Heart right ventricle (tissue), 16 donors: Measurements from ENCODE around the gene TAF8. TPM values are rescaled to one million over a fixed set of nuclear protein-coding genes. Genes with fewer than 3 reads are reported as not detected.

Source experiments
- ATAC-seq, 8 donors: fragments of 200-7000 bp; cut with Tn5 transposase; one replicate each; pipeline ENCODE4 v1.9.1; 2020; ENCODE audit warnings: mild to moderate bottlenecking in 8 of 8, moderate library complexity in 8 of 8, moderate number of reproducible peaks in 1 of 8
- DNase-seq, 2 donors: peaks; one replicate each; pipeline ENCODE4 v3.0.0-alpha.2; 2020
- H3K27ac ChIP-seq, 10 donors: fragments of 200-600 bp; sonication (generic) in 2 of 10; one replicate each; pipeline versions ENCODE4 v1.5.0 to v1.8.0; 2020 to 2022; ENCODE audit warnings: mild to moderate bottlenecking in 3 of 10
- H3K27me3 ChIP-seq, 7 donors: fragments of 200-600 bp; one replicate each; pipeline ENCODE4 v1.8.0; 2021 to 2022; ENCODE audit warnings: mild to moderate bottlenecking in 2 of 7
- H3K36me3 ChIP-seq, 9 donors: fragments of 200-600 bp; sonication (generic) in 1 of 9; one replicate each; pipeline versions ENCODE4 v1.5.0 to v1.8.0; 2020 to 2022; ENCODE audit warnings: mild to moderate bottlenecking in 2 of 9
- H3K4me1 ChIP-seq, 9 donors: fragments of 200-600 bp; sonication (generic) in 1 of 9; one replicate each; pipeline versions ENCODE4 v1.5.0 to v1.8.0; 2020 to 2022; ENCODE audit warnings: mild to moderate bottlenecking in 4 of 9
- H3K4me3 ChIP-seq, 10 donors: fragments of 200-600 bp; sonication (generic) in 2 of 10; one replicate each; pipeline versions ENCODE4 v1.5.0 to v1.8.0; 2020 to 2022; ENCODE audit warnings: mild to moderate bottlenecking in 7 of 10, moderate library complexity in 2 of 10
- H3K9me3 ChIP-seq, 11 donors: fragments of 200-600 bp in 10 of 11; sonication (generic) in 2 of 11; one replicate each; pipeline versions ENCODE4 v1.5.0 to v1.8.0; 2013 to 2022; ENCODE audit warnings: mild to moderate bottlenecking in 2 of 11, control low read depth in 1 of 11, moderate library complexity in 1 of 11
- WGBS, 2 donors: extraction: QIAGEN DNeasy Blood & Tissue Kit; methylation state at CpG; one replicate each; pipeline ENCODE4 v1.1.7; 2013; ENCODE audit warnings: inconsistent platforms in 1 of 2; 5-methylcytosine and 5-hydroxymethylcytosine counted together
- intact Hi-C, 10 donors: fragments of 100-400 bp; cut with DNase I; formaldehyde crosslinking; loops; one replicate each; pipeline versions ENCODE4 v1.11.1 to v1.14.2; 2022
- polyA plus RNA-seq, 2 donors: library from polyadenylated mRNA; stranded (reverse); fragments of 200-250 nt; gene quantifications; one replicate each; pipeline ENCODE4 v1.2.3, GENCODE V29; 2013
- total RNA-seq, 10 donors: library from RNA; stranded (reverse); fragmentation: NEBNext Ultra II Directional in 3 of 10; extraction: Animal tissue kit (Norgen Biotek cat#: 25700) in 3 of 10; gene quantifications; one replicate each; pipeline versions ENCODE4 v1.2.1 to v1.2.4, GENCODE V29; 2021 to 2023
- TF ChIP-seq, protein P1 (sequence below), 9 donors: fragments of 200-600 bp; sonication (generic) in 2 of 9; IDR thresholded peaks; one replicate each; pipeline versions ENCODE4 v1.5.0 to v1.8.0; 2021 to 2022; ENCODE audit warnings: antibody characterized with exemption in 9 of 9, mild to moderate bottlenecking in 5 of 9, moderate library complexity in 1 of 9
- donor health status: Arrhythmogenic right ventricular cardiomyopathy.
- donor health status: ischemic (EF 13 %, LVEDD 7.1; RV severe dilation, severe dysfunction).
- donor health status: healthy with polysubstance abuse.
- donor health status: DM: no; HTN: yes; CAD: no.
- donor health status: DM: no; HTN: no; CAD: no.
- donor health status: ischemic (EF 25% LVEDD 6.9; RV normal size, moderate dysfunction).
- donor health status: ischemic (EF 25% LVEDD 5.7; RV mildly dilated, moderate dysfunction).
- donor health status: healthy.
- donor health status: DM: yes; HTN: yes; CAD: no.
- donor health status: Ischemic cardiomyopathy.
- donor health status: ischemic (EF 35%, LVEDD 5.7; RV mildly dilated, moderate dysfunction).
- donor health status: nonischemic (EF 11% LVEDD 7.7; RV severe dilation, severe dysfunction).
- donor health status: DM: yes; HTN: yes; CAD: no.
- donor health status: PGD.
- donor health status: ischemic (EF 29% LVEDD 5.4; RV normal size, mild dysfunction).
- donor health status: nonischemic (EF 23%, LVEDD 6.1; RV moderate dilation, normal function).

Gene TAF8
- total and polyA plus RNA-seq, 12 donors = 15.2 to 38.1 (median 30.1) TPM

DNA sequence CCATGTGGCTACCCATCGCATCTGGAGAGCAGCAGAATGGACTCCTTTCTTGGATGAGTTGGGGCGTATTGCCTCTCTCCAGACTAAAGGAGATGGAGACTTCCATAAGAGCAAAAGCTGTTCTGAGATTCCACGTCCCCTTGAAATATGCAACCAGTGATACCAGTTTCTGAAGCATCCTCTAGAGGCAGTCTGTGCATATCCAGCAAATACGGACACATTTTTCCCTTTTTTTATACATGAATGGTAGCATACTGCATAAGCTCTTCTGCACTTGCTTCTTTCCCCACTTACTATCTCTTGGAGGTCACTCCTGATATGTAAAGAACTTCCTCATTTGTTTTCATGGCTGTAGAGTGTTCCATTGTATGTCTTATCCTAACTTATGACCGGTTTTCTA, 34.6 kb downstream of the TAF8 start:
- TF ChIP-seq, protein P1, sequence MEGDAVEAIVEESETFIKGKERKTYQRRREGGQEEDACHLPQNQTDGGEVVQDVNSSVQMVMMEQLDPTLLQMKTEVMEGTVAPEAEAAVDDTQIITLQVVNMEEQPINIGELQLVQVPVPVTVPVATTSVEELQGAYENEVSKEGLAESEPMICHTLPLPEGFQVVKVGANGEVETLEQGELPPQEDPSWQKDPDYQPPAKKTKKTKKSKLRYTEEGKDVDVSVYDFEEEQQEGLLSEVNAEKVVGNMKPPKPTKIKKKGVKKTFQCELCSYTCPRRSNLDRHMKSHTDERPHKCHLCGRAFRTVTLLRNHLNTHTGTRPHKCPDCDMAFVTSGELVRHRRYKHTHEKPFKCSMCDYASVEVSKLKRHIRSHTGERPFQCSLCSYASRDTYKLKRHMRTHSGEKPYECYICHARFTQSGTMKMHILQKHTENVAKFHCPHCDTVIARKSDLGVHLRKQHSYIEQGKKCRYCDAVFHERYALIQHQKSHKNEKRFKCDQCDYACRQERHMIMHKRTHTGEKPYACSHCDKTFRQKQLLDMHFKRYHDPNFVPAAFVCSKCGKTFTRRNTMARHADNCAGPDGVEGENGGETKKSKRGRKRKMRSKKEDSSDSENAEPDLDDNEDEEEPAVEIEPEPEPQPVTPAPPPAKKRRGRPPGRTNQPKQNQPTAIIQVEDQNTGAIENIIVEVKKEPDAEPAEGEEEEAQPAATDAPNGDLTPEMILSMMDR (IDR thresholded peaks at IDR 0.05) = no peak
- no peaks in the 10 kb centered on the region for H3K27me3 ChIP-seq
- H3K27ac ChIP-seq = peak overlapping the region in 5 of 10 donors; percentile 70 to 87 (median 81)
- H3K9me3 ChIP-seq = no peaks in the 10 kb centered on the region
- peaks cover 0 to 45% (median 5%) of the 10 kb centered on the region in 9 donors for H3K36me3 ChIP-seq
- ATAC-seq = peak in 1 of 8 donors; percentile 12
- DNase-seq = no peak
- H3K4me3 ChIP-seq = no peak overlapping the region
- H3K4me1 ChIP-seq = peaks cover 2 to 36% (median 19%) of the 10 kb centered on the region in 9 donors
- intact Hi-C loops = loop anchor here in 1 of 10 donors (10.0 kb wide), 1 partner anchor 480 kb away; the partner anchor contains the start of gene UBR2
- WGBS, 2 donors = 58 to 82% methylated on average over 5 of the region's 5 CpGs

DNA sequence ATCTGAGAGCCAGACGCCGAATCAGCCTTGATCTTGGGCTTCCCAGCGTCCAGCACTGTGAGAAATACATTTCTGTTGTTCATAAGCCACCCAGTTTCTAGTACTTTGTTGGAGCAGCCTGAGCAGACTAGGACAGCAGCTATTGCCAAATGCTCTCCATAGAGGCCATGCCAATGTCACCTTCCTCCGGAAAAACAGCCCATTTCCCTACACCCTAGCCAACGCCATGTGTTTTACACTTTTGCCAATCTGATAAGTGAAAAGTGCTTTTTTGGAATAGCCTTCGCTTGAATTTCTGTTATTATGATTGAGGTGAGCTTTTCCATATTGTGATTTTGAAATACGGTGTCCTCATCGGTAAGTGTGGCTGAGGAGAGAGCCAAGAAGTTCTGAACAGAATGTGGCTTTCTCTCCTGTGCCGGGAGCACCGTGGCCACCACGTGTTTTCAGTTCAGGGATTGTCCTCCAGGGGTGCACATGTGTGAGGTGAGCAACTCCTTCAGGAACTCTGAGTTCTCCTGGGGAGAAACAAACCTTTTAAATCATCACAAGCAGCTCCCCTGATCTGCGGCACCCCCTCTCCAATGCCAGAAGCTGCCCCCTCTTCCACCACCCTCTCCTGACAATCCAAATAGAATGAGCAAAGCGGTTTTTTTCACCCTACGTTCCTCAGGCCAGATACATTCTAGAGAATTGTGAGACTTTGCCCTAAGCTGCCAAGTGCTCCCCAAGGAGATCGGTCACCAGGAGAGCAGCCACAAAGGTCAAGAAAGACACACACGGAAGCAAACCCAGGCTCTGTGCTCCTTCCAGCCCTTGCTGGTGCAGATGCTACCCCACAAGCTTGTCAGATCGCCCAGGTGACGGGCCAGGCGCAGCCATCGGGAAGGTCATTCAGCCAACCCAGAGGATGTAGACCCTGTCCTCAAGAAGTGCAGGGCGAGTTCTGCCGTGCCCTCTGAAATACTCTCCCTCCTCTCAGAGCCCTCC, 36.0 kb downstream of the TAF8 start:
- intact Hi-C loops = loop anchor here in 1 of 10 donors (10.0 kb wide), 1 partner anchor 478 kb away; the partner anchor contains the start of gene UBR2
- Histone ChIP-seq H3K9me3 (no peaks in the 10 kb centered on the region), H3K27ac (peak overlapping the region; percentile 50 to 87 (median 78)), H3K36me3 (peaks cover 0 to 31% (median 5%) of the 10 kb centered on the region in 9 donors), H3K4me1 (peaks cover 2 to 36% (median 19%) of the 10 kb centered on the region in 9 donors), H3K4me3 (no peak overlapping the region), H3K27me3 (no peaks in the 10 kb centered on the region)
- no peak for DNase-seq
- WGBS, 2 donors = 65 to 71% methylated on average over 22 of the region's 22 CpGs
- TF ChIP-seq, protein P1 (IDR thresholded peaks at IDR 0.05) = peak in 6 of 9 donors; percentile 7 to 38 (median 24)
- ATAC-seq = peak; percentile 42 to 71 (median 58)

DNA sequence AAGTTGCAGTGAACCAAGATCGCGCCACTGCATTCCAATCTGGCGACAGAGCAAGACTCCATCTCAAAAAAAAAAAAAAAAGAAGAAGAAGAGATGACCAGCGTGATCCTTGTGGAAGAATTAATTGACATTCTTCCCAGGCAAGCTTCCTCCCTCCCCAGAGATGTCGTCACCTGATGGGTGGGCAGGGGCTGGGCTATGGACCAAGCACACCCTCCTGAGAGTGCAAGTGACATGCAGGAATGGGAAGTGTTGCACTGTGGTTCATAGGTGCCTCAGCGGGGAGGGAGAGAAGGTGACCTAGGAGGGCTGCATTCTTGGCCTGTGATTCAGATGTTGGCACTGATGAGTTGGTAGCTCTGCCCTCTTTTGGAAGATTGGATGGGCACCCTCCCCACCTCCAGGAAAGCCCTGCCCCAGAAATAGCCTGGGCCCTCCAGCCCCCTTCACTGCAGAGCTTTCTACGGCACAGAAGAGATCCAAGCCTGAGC, 37.8 kb downstream of the TAF8 start:
- H3K4me3 ChIP-seq = peak overlapping the region in 1 of 10 donors; percentile 12

More for the DNA sequence above, 37.8 kb downstream of the TAF8 start:
- Histone ChIP-seq H3K4me1 (peaks cover 2 to 36% (median 19%) of the 10 kb centered on the region in 9 donors), H3K9me3 (no peaks in the 10 kb centered on the region), H3K27me3 (no peaks in the 10 kb centered on the region), H3K36me3 (peaks cover 0 to 13% (median 0%) of the 10 kb centered on the region in 9 donors), H3K27ac (peak overlapping the region; percentile 54 to 87 (median 80))
- ATAC-seq = peak; percentile 68 to 91 (median 84)
- intact Hi-C loops = loop anchor here in 1 of 10 donors (10.0 kb wide), 1 partner anchor 477 kb away; the partner anchor contains the start of gene UBR2
- DNase-seq = peak; percentile 41 to 76
- TF ChIP-seq, protein P1 (IDR thresholded peaks at IDR 0.05) = no peak
- 61 to 68% methylated on average over 7 of the region's 7 CpGs for WGBS, 2 donors
